Skeletal muscle tissue (tissue), 4 donors: ENCODE data around the gene POLR3C. TPM values are rescaled to one million over a fixed set of nuclear protein-coding genes. Genes with fewer than 3 reads are reported as not detected.

Experiments used
- H3K27ac ChIP-seq: one replicate; pipeline ENCODE4 v1.7.0; 2013; ENCODE audit warnings: mild to moderate bottlenecking, low read depth, low read length, inconsistent platforms
- H3K27me3 ChIP-seq, 3 donors: one replicate each; pipeline ENCODE4 v1.7.0; 2013; ENCODE audit warnings: low read length in 3 of 3; ENCODE audit not compliant: control insufficient read depth in 3 of 3, insufficient read depth in 3 of 3
- H3K36me3 ChIP-seq, 3 donors: one replicate each; pipeline ENCODE4 v1.7.0; 2013; ENCODE audit warnings: low read length in 3 of 3; ENCODE audit not compliant: control insufficient read depth in 3 of 3, insufficient read depth in 3 of 3
- H3K4me1 ChIP-seq, 3 donors: one replicate each; pipeline ENCODE4 v1.7.0; 2013; ENCODE audit warnings: low read length in 3 of 3, mild to moderate bottlenecking in 3 of 3; ENCODE audit not compliant: control insufficient read depth in 3 of 3, insufficient read depth in 3 of 3
- H3K4me3 ChIP-seq, 3 donors: one replicate each; pipeline ENCODE4 v1.7.0; 2013; ENCODE audit warnings: low read length in 3 of 3
- H3K9ac ChIP-seq, 3 donors: one replicate each; pipeline ENCODE4 v1.7.0; 2013; ENCODE audit warnings: low read length in 3 of 3, mild to moderate bottlenecking in 3 of 3, moderate library complexity in 2 of 3, low read depth in 1 of 3
- H3K9me3 ChIP-seq, 3 donors: one replicate each; pipeline ENCODE4 v1.7.0; 2013; ENCODE audit warnings: low read length in 3 of 3; ENCODE audit not compliant: control insufficient read depth in 3 of 3
- total RNA-seq: library from RNA; depleted of rRNA; stranded (reverse); fragments of >200 nt; gene quantifications from one replicate; pipeline ENCODE4 v1.2.3, GENCODE V29; 2014
- donor health status: Osteomylitis.

The POLR3C gene
- total RNA-seq, 1 donor from 2014 or later, result 22.4 TPM

DNA sequence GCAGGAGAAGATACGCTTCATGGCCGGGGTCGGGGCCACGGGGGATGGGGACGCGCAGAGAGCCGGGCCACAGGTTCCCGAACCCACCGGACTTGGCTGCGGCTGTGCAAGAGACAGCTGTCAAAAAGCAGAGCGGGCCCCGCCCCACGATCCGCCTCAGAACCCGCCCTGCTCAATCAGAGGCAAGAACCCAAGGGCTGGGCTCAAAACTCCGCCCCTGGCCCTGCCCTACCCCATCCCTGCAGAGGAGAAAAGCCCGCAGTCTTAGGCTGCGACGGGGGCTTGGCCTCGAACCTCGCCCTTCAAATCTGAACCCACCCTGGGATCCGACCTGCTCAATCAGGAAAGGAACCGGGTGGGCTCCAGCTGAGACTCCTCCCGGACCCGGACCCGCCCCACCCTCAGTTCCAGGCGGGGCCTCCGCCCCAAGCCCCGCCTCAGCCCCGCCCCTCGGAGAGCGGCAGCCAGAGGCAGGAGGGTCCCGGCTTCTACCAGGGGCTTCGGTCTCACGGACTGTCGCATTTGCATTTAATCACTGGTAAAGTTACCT is 61.8 kb downstream of the POLR3C start, which contains the start of gene ANKRD35:
TSS of gene ANKRD35 (minus strand) at position 129 of the 550 bp plus-strand sequence. CDS start at position 21, 108 bp downstream.
- peak within 1 kb of the TSS in 2 of 3 donors; percentile 3 to 50 for H3K9ac ChIP-seq
- peak within 1 kb of the TSS; percentile 77 to 85 (median 85) for H3K4me3 ChIP-seq
- H3K27ac ChIP-seq, result no peak within 1 kb of the TSS
- no peaks in the 10 kb centered on the region for H3K36me3 ChIP-seq
- H3K4me1 ChIP-seq, result peaks cover 3 to 13% (median 11%) of the 10 kb centered on the region in 3 donors
- no peaks in the 10 kb centered on the region for H3K9me3 ChIP-seq
- H3K27me3 ChIP-seq, result peaks cover 0 to 3% (median 0%) of the 10 kb centered on the region in 3 donors

GRCh38 chr1:145886390-145886789 is 62.4 kb downstream of the POLR3C start:
- no peaks in the 10 kb centered on the region for H3K36me3 ChIP-seq
- H3K27me3 ChIP-seq, result peaks cover 0 to 3% (median 0%) of the 10 kb centered on the region in 3 donors
- peak overlapping the region in 2 of 3 donors; percentile 3 to 50 for H3K9ac ChIP-seq
- no peak overlapping the region for H3K27ac ChIP-seq
- H3K4me3 ChIP-seq, result peak overlapping the region; percentile 77 to 85 (median 85)
- H3K4me1 ChIP-seq, result peaks cover 8 to 19% (median 13%) of the 10 kb centered on the region in 3 donors
- no peaks in the 10 kb centered on the region for H3K9me3 ChIP-seq

- H3K27ac ChIP-seq, result no peak overlapping the region
- H3K9ac ChIP-seq, result no peak overlapping the region
- H3K27me3 ChIP-seq, result peaks cover 0 to 3% (median 0%) of the 10 kb centered on the region in 3 donors
- no peak overlapping the region for H3K4me3 ChIP-seq
- no peaks in the 10 kb centered on the region for H3K9me3 ChIP-seq
- peaks cover 13 to 23% (median 17%) of the 10 kb centered on the region in 3 donors for H3K4me1 ChIP-seq
- H3K36me3 ChIP-seq, result no peaks in the 10 kb centered on the region
These were observed 62.8 kb downstream of the POLR3C start for GRCh38 chr1:145886816-145887215.

DNA sequence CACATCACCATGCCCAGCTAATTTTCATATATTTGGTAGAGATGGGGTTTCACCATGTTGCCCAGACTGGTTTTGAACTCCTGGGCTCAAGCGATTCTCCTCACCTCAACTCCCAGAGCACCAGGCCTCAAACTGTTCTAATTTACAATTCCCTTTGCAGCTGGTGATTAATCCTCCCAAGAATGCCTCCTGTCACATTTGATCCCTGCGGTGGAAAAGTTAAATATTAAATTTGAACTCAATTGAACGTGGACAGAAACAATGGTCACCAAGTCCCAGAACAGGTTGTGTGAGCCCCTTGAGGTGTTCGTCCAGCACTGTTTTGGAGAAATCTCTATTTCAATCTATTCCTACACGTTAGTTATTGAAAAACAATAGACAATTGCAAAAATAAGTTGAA is 63.6 kb downstream of the POLR3C start:
- Histone ChIP-seq H3K4me1 (peaks cover 21 to 30% (median 22%) of the 10 kb centered on the region in 3 donors), H3K27me3 (peaks cover 0 to 3% (median 0%) of the 10 kb centered on the region in 3 donors), H3K9ac (no peak overlapping the region), H3K27ac (no peak overlapping the region), H3K4me3 (no peak overlapping the region), H3K36me3 (no peaks in the 10 kb centered on the region), H3K9me3 (no peaks in the 10 kb centered on the region)

DNA sequence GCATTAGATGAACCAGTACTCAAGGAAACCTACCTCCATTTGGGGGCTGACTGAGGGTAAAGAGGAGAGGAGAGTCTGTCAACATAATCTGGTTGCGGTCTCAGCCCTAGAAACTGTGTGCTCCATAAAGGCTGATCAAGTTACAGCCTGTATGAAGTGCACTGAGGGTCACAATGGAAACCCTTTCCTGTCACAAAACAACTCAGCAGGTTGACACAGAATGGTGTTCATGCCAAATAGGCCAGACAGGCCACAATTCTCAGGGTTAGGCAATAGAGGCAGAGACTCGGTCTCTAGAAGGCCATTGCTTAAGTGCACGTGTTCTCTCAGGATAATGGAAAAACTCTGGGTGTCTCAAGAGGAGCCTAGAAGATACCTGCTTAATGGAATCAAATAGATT is 65.7 kb downstream of the POLR3C start:
- Histone ChIP-seq H3K9me3 (no peaks in the 10 kb centered on the region), H3K9ac (peak overlapping the region in 2 of 3 donors; percentile 55 to 61), H3K4me1 (peaks cover 22 to 34% (median 22%) of the 10 kb centered on the region in 3 donors), H3K36me3 (no peaks in the 10 kb centered on the region), H3K4me3 (no peak overlapping the region), H3K27me3 (peaks cover 0 to 3% (median 0%) of the 10 kb centered on the region in 3 donors), H3K27ac (no peak overlapping the region)

- H3K36me3 ChIP-seq, result no peaks in the 10 kb centered on the region
- peak overlapping the region in 2 of 3 donors; percentile 62 to 74 for H3K9ac ChIP-seq
- peak overlapping the region in 1 of 3 donors; percentile 50 for H3K4me3 ChIP-seq
- H3K27ac ChIP-seq, result peak overlapping the region; percentile 84
- H3K4me1 ChIP-seq, result peaks cover 15 to 28% (median 19%) of the 10 kb centered on the region in 3 donors
- no peaks in the 10 kb centered on the region for H3K9me3 ChIP-seq
- no peaks in the 10 kb centered on the region for H3K27me3 ChIP-seq
These were observed 67.1 kb downstream of the POLR3C start for GRCh38 chr1:145891143-145891542.

DNA sequence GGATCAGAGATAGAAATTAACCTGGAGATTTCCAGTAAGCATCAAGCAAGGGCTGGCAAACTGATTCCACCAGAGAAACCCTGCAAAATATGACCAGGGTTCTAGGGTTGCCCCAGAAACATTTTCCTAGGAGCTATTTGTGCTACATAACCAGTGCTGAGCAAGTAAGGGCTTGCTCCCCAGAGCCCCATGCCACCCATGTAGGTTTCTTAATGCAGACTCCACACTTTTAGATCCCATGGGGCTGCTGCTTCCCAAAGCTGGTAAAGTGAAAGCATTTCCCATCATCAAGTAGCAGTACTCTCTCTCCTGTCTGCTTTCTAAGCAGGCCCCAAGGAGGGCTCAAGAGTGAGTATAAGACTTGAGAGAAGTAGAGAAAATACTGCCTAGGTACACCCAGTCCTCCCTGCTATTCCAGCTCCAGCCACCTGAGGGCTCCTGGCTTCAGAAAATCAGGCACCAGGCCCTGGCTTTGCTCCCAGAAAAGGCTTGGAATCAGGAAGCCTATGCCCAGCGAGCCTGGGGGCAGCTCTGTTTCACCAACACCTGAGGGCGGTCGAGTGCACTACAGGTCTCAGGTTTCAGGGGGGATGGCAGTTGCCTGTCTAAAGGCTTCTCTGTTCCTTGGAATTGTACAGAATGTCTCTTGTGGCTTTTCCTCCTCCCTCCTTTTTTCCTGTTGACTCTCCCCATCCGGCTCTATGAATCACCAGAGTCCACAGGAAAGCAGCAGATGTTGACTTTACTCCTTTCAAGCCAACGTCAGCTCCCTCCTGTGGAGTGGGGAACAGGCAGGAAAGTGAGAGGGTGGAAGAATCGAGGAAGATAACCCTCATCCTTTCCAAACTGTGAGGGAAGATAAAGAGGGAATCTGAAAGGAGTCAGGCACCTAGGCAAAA is 67.8 kb downstream of the POLR3C start:
- peak overlapping the region; percentile 84 for H3K27ac ChIP-seq
- H3K4me3 ChIP-seq, result peak overlapping the region; percentile 34 to 65 (median 50)
- peaks cover 15 to 28% (median 19%) of the 10 kb centered on the region in 3 donors for H3K4me1 ChIP-seq
- peak overlapping the region; percentile 54 to 74 (median 62) for H3K9ac ChIP-seq
- H3K27me3 ChIP-seq, result no peaks in the 10 kb centered on the region
- no peaks in the 10 kb centered on the region for H3K9me3 ChIP-seq
- no peaks in the 10 kb centered on the region for H3K36me3 ChIP-seq

- peak overlapping the region in 2 of 3 donors; percentile 34 to 65 for H3K4me3 ChIP-seq
- H3K27me3 ChIP-seq, result no peaks in the 10 kb centered on the region
- H3K9ac ChIP-seq, result peak overlapping the region in 2 of 3 donors; percentile 62 to 74
- H3K36me3 ChIP-seq, result no peaks in the 10 kb centered on the region
- peaks cover 15 to 28% (median 19%) of the 10 kb centered on the region in 3 donors for H3K4me1 ChIP-seq
- H3K9me3 ChIP-seq, result no peaks in the 10 kb centered on the region
- peak overlapping the region; percentile 84 for H3K27ac ChIP-seq
These were observed 68.6 kb downstream of the POLR3C start for GRCh38 chr1:145892486-145893087.

- no peaks in the 10 kb centered on the region for H3K27me3 ChIP-seq
- H3K9me3 ChIP-seq, result no peaks in the 10 kb centered on the region
- H3K27ac ChIP-seq, result no peak overlapping the region
- H3K4me3 ChIP-seq, result no peak overlapping the region
- no peaks in the 10 kb centered on the region for H3K36me3 ChIP-seq
- no peak overlapping the region for H3K9ac ChIP-seq
- H3K4me1 ChIP-seq, result peaks cover 15 to 28% (median 19%) of the 10 kb centered on the region in 3 donors
These were observed 69.5 kb downstream of the POLR3C start for GRCh38 chr1:145893306-145894055.
